Fibroblast of skin of left biceps (primary cell): ENCODE data around the gene PLD4.
"Not testable (repeated sequence)": the region's sequence is repeated elsewhere in the genome, so short reads cannot be mapped to it uniquely, and the experiment has no call there.

Experiments
- DNase-seq, 2 experiments: peaks; one replicate each; pipeline ENCODE4 v3.0.0-alpha.2; 2013; ENCODE audit warnings: low read depth in 2 of 2

The PLD4 gene

GRCh38 chr14:104898870-104899510 is 25.7 kb upstream of the PLD4 start:
- no peak for DNase-seq

DNA sequence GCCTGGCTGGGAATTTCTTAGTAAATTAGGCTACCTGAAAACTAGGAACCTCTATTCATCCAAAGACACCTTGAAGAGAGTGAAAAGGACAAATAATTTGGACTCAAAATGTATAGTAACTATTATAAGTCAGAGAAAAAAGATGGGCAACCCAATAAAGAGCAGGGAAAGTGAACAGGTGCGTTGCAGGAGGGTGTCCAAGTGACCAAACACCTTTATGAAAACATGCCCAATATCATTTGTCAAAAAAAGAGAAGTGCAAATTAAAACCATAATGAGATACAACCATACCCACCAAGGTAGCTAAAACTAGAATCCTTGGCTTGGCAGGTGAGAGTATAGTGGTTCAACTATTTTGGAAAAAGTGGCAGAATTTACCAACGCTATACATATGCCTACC is 24.9 kb upstream of the PLD4 start:
- DNase-seq: no peak

GRCh38 chr14:104900639-104901512 is 23.8 kb upstream of the PLD4 start:
- no peak for DNase-seq

- no peak for DNase-seq
Observed at GRCh38 chr14:104903990-104904389, 20.7 kb upstream of the PLD4 start.

DNA sequence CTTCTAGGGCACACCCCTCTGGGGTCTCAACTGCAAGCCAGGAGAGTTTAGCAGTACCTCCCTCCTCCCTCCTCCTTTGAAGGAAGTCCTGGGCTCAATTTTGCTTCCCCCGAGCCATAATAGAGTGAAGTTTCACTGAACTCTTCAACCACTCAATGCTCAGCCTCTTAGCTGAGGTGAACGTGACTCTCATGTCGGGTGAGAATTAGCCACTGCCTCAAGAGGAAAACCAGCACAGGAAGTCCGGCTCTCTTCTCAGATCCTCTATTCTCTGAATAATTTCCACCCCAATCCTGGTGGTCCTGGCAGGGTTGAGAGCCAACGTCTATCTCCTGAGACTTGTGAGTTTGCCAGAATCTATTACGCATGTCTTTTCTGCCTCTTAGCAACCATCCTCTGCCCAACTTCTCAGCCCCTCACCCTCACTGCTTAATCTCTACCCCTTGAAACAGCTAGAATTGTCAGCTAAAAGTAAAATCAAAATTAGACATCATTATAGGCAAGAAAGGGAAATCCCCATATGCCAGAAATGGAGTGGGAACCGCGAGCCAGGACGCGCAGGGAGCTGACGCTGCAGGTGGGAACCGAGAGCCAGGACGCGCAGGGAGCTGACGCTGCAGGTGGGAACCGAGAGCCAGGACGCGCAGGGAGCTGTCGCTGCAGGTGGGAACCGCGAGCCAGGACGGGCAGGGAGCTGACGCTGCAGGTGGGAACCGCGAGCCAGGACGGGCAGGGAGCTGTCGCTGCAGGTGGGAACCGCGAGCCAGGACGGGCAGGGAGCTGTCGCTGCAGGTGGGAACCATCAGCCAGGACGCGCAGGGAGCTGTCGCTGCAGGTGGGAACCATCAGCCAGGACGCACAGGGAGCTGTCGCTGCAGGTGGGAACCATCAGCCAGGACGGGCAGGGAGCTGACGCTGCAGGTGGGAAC is 19.8 kb upstream of the PLD4 start:
- DNase-seq: not testable (repeated sequence)

GRCh38 chr14:104905579-104905933 is 19.1 kb upstream of the PLD4 start:
- DNase-seq: not testable (repeated sequence)

DNA sequence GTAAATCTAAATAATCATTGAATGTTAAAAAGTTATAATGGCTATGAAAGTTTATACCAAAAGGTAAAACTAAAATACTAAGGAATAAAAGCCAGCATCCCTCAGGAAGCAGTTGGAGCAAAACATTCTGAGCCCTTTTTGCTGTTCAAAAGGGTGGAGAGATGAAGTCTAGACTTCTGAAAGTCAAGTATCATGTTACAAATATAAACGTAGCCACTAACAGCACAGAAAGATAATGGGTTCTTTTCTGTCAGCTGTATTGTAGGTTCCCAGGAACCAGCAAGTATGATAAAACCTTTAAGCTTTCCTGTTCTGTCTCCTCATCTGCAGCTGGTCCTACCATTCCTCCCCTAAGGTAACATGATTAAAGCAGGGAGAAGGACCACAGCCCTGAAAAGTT is 16.4 kb upstream of the PLD4 start:
- no peak for DNase-seq

DNA sequence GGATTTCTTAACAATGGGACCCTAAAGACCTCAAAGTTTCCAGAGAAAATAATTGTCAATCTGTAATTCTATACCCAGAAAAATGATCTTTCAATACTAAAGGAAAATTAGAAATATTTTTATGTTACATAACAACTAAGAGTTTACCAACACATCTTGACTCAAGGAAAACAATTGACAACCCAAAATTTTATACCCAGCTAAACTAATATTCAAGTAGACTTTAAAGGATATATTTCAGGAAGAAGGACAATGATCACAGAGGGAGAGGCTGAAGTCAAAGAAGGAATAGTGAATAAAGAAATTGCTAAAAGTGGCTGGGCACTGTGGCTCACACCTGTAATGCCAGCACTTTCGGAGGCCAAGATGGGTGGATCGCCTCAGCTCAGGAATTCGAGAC is 12.6 kb upstream of the PLD4 start:
- no peak for DNase-seq

- no peak for DNase-seq
Observed at GRCh38 chr14:104913435-104913834, 11.2 kb upstream of the PLD4 start.

DNA sequence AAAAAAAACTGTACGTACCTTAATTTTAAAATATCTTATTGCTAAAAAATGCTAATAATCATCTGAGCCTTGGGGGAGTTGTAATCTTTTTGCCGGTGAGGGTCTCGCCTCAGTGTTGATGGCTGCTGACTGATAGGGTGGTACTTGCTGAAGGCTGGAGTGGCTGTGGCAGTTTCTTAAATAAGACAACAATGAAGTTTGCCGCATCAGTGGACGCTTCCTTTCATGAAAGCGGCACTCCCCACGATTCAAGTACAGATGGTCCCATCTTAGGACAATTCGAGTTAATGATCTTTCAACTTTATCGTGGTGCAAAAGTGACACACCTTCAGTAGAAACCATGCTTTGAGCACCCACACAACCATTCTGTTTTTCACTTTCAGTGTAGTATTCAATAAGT is 7.6 kb upstream of the PLD4 start:
- no peak for DNase-seq

DNA sequence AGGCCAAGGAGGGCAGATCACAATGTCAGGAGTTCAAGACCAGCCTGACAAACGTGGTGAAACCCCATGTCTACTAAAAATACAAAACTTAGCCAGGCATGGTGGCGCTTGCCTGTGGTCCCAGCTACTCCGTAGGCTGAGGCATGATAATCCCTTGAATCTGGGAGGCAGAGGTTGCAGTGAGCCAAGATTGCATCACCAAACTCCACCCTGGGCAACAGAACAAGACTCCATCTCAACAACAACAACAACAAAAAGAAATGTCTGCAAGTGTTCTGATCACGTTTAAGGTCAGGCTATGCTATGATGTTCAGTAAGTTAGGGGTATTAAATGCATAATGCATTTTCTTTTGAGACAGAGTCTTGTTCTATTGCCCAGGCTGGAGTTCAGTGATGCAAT is 6.7 kb upstream of the PLD4 start:
- no peak for DNase-seq

DNA sequence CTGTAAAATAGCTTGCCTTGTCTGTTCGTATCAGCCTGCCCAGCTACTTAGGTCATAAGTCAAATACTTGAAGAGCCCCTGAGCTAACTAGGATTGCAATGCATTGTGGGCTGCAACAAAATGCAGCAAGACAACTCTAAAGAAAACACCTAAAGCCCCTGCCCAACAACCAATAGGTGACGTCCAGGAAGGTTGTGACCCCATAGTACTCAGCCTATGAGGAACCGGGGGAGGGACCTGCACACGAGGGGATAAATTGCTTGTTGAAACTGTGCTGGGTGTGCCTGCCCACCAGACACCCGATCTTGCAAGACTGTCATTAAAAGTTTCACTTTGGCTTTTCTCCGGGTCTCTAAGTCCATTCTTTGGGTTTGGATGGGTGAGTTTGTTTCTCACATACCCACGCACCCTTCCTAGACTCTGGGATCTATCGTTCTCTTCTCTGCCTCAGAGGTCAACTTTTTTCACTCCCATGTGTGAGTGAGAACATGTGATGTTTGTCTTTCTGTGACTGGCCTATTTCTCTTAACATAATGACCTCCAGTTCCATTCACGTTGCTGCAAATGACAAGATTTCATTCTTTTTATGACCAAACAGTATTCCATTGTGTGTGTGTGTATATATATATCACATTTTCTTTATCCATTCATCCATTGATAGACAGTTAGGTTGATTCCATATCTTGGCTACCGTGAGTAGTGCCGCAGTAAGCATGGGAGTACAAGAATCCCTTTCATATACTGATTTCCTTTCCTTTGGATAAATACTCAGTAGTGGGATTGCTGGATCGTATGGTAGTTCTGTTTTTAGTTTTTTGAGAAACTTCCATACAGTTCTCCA is 5.3 kb upstream of the PLD4 start:
- DNase-seq: not testable (repeated sequence)

GRCh38 chr14:104919993-104920315 is 4.7 kb upstream of the PLD4 start:
- DNase-seq: no peak

- no peak for DNase-seq
Observed at GRCh38 chr14:104923640-104924420, 849 bp upstream of the PLD4 start.

- no peak for DNase-seq
Observed at GRCh38 chr14:104925214-104925854, 655 bp downstream of the PLD4 start.

- no peak for DNase-seq
Observed at GRCh38 chr14:104925855-104926609, 1.4 kb downstream of the PLD4 start.

- no peak for DNase-seq
Observed at GRCh38 chr14:104926619-104927431, 2.1 kb downstream of the PLD4 start.

DNA sequence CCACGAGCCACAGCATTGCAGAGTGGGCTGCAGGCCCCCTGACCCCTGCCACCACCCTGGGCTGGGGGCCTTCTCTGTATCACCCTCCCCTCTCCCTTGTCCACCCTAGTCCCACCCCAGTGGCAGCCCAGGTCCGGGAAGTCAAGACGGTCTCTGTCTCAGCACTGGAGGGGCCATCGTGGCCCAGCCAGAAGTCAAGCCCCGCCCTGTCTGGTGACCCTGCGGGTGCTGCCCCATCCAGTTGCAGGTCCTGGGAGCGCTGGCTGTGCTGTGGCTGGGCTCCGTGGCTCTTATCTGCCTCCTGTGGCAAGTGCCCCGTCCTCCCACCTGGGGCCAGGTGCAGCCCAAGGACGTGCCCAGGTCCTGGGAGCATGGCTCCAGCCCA is 2.7 kb downstream of the PLD4 start:
- DNase-seq: no peak

DNA sequence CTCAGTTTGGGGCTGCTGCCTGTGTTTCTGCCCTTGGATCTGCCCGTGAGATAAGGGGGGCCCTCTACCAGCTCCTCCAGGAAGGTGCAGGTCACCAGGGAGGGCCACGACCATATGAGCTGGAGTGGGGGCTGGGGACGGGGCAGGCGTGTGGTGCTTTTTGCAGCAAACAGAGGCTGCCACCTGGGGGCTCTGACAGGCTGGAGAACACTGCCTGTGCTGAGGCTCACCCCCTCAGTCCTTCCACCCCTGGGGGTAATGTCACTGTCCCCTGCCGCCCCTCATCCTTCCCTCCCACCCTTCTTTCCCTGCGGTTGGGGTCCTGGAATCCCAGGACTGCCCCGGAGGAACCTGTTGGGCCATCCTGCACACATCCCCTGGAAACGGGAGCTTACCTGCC is 3.2 kb downstream of the PLD4 start:
- DNase-seq: no peak
